ENCODE measurements around the gene CAPN12.

CAPN12 gene

GRCh38 chr19:38731654-38732301 lies 12.5 kb downstream of the CAPN12 start:
- TF ChIP-seq REST (IDR thresholded peaks at IDR 0.05; ENCODE audit: low read depth): no peak
- no peak for TF ChIP-seq ZBTB7A (IDR thresholded peaks at IDR 0.05; ENCODE audit: low read depth)
- TF ChIP-seq RAD21 (IDR thresholded peaks at IDR 0.05; ENCODE audit: low read depth): no peak
- no peak for TF ChIP-seq FOXM1 (IDR thresholded peaks at IDR 0.05; ENCODE audit: borderline replicate concordance, low read depth)
- TF ChIP-seq MAX (IDR thresholded peaks at IDR 0.05): no peak
- TF ChIP-seq USF1 (IDR thresholded peaks at IDR 0.05): no peak
- TF ChIP-seq CREB1 (IDR thresholded peaks at IDR 0.05; ENCODE audit: low read depth): no peak
- TF ChIP-seq EGR1 (IDR thresholded peaks at IDR 0.05): no peak
- no peak for TF ChIP-seq NFIC (IDR thresholded peaks at IDR 0.05)
- no peak for TF ChIP-seq CEBPB (IDR thresholded peaks at IDR 0.05)
- TF ChIP-seq TEAD4 (IDR thresholded peaks at IDR 0.05): no peak
- no peak for TF ChIP-seq TCF12 (IDR thresholded peaks at IDR 0.05; ENCODE audit: low read depth)
- no peak for TF ChIP-seq TAF1 (IDR thresholded peaks at IDR 0.05; ENCODE audit: low read depth)
- no peak for TF ChIP-seq YY1 (IDR thresholded peaks at IDR 0.05; ENCODE audit: low read depth)
- no peak for TF ChIP-seq EP300 (IDR thresholded peaks at IDR 0.05; ENCODE audit: borderline replicate concordance)

- TF ChIP-seq EGR1 (IDR thresholded peaks at IDR 0.05) (no peak), TAF1 (IDR thresholded peaks at IDR 0.05; ENCODE audit: low read depth) (no peak)
These were observed 13.3 kb downstream of the CAPN12 start for GRCh38 chr19:38730731-38731589.

- TF ChIP-seq ZBTB7A (IDR thresholded peaks at IDR 0.05; ENCODE audit: low read depth): no peak
- no peak for TF ChIP-seq MAX (IDR thresholded peaks at IDR 0.05)
- no peak for TF ChIP-seq CEBPB (IDR thresholded peaks at IDR 0.05)
- no peak for TF ChIP-seq REST (IDR thresholded peaks at IDR 0.05; ENCODE audit: low read depth)
- no peak for TF ChIP-seq USF1 (IDR thresholded peaks at IDR 0.05)
- no peak for TF ChIP-seq FOXM1 (IDR thresholded peaks at IDR 0.05; ENCODE audit: borderline replicate concordance, low read depth)
- TF ChIP-seq TAF1 (IDR thresholded peaks at IDR 0.05; ENCODE audit: low read depth): no peak
- TF ChIP-seq RAD21 (IDR thresholded peaks at IDR 0.05; ENCODE audit: low read depth): no peak
These were observed 13.9 kb downstream of the CAPN12 start for GRCh38 chr19:38730470-38730730.

GRCh38 chr19:38729653-38730469 lies 14.4 kb downstream of the CAPN12 start:
- TF ChIP-seq EP300 (IDR thresholded peaks at IDR 0.05; ENCODE audit: borderline replicate concordance) (no peak), MAX (IDR thresholded peaks at IDR 0.05) (no peak), NFIC (IDR thresholded peaks at IDR 0.05) (no peak), TCF12 (IDR thresholded peaks at IDR 0.05; ENCODE audit: low read depth) (no peak), CREB1 (IDR thresholded peaks at IDR 0.05; ENCODE audit: low read depth) (no peak), ZBTB7A (IDR thresholded peaks at IDR 0.05; ENCODE audit: low read depth) (peak; percentile 97), RAD21 (IDR thresholded peaks at IDR 0.05; ENCODE audit: low read depth) (peak; percentile 51; the same call in 1 of the 2 replicates)

- TF ChIP-seq EP300 (IDR thresholded peaks at IDR 0.05; ENCODE audit: borderline replicate concordance): no peak
- no peak for TF ChIP-seq USF1 (IDR thresholded peaks at IDR 0.05)
- TF ChIP-seq REST (IDR thresholded peaks at IDR 0.05; ENCODE audit: low read depth): no peak
- no peak for TF ChIP-seq CEBPB (IDR thresholded peaks at IDR 0.05)
- TF ChIP-seq MAX (IDR thresholded peaks at IDR 0.05): no peak
- TF ChIP-seq ZBTB7A (IDR thresholded peaks at IDR 0.05; ENCODE audit: low read depth): no peak
- TF ChIP-seq RAD21 (IDR thresholded peaks at IDR 0.05; ENCODE audit: low read depth): no peak
- TF ChIP-seq TCF12 (IDR thresholded peaks at IDR 0.05; ENCODE audit: low read depth): no peak
- no peak for TF ChIP-seq FOXM1 (IDR thresholded peaks at IDR 0.05; ENCODE audit: borderline replicate concordance, low read depth)
- TF ChIP-seq CREB1 (IDR thresholded peaks at IDR 0.05; ENCODE audit: low read depth): no peak
These were observed 15.3 kb downstream of the CAPN12 start for GRCh38 chr19:38728752-38729541.

Measured in Ishikawa (cell line).